ENCODE measurements around the gene PRSS3.
"Not testable (repeated sequence)": the region's sequence is repeated elsewhere in the genome, so short reads cannot be mapped to it uniquely, and the experiment has no call there.

The PRSS3 gene

DNA sequence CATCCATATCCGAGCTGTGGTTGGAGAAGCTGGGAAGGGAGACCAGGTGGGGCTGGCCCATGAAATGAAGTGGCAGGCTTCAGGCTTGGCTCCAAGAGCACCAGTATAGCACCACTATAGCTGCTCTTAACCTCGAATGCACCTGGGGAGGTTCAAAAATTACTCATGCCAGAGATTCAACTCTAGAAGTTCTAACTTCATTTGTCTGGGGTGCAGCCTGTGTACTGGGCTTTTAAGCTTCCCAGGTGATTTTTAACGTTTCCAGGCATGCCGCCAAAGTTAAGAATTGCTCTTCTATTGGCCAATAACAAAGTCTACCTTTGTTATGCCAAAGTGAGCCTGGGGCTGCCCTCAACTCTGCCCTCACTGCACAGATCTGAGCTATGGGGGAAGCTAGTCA lies 458 bp downstream of the PRSS3 start:
- peaks cover 11% of the 10 kb centered on the region for H3K4me1 Mint-ChIP-seq
- H3K27ac Mint-ChIP-seq, result no peak overlapping the region
- no peak overlapping the region for H3K4me3 Mint-ChIP-seq
- TF ChIP-seq, protein P1, sequence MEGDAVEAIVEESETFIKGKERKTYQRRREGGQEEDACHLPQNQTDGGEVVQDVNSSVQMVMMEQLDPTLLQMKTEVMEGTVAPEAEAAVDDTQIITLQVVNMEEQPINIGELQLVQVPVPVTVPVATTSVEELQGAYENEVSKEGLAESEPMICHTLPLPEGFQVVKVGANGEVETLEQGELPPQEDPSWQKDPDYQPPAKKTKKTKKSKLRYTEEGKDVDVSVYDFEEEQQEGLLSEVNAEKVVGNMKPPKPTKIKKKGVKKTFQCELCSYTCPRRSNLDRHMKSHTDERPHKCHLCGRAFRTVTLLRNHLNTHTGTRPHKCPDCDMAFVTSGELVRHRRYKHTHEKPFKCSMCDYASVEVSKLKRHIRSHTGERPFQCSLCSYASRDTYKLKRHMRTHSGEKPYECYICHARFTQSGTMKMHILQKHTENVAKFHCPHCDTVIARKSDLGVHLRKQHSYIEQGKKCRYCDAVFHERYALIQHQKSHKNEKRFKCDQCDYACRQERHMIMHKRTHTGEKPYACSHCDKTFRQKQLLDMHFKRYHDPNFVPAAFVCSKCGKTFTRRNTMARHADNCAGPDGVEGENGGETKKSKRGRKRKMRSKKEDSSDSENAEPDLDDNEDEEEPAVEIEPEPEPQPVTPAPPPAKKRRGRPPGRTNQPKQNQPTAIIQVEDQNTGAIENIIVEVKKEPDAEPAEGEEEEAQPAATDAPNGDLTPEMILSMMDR (IDR thresholded peaks at IDR 0.05), result no peak
- peaks cover 18% of the 10 kb centered on the region for H3K27me3 Mint-ChIP-seq (ENCODE audit: low read depth, poor library complexity)
- no peak for DNase-seq
- no peaks in the 10 kb centered on the region for H3K36me3 Mint-ChIP-seq (ENCODE audit: low read depth)
- H3K9me3 Mint-ChIP-seq, result peaks cover 17% of the 10 kb centered on the region

DNA sequence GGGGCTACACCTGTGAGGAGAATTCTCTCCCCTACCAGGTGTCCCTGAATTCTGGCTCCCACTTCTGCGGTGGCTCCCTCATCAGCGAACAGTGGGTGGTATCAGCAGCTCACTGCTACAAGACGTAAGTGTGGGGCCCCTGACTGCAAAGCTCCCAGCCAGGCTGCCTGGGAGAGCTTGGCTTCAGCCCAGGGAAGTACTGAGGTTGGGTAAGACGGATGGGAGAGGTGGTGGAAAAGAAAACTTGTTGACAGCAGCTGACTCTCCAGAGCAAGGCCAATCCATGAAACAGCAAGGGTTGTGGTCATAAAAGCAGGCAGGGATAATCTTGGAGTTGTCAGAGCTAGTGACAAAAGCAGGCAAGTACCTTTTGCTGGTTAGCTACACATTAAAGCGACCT lies 1.3 kb downstream of the PRSS3 start:
- not testable (repeated sequence) for H3K27ac Mint-ChIP-seq; H3K4me3 Mint-ChIP-seq; H3K36me3 Mint-ChIP-seq (ENCODE audit: low read depth); DNase-seq; H3K4me1 Mint-ChIP-seq
- H3K9me3 Mint-ChIP-seq, result peaks cover 17% of the 10 kb centered on the region
- H3K27me3 Mint-ChIP-seq (ENCODE audit: low read depth, poor library complexity), result peaks cover 18% of the 10 kb centered on the region

DNA sequence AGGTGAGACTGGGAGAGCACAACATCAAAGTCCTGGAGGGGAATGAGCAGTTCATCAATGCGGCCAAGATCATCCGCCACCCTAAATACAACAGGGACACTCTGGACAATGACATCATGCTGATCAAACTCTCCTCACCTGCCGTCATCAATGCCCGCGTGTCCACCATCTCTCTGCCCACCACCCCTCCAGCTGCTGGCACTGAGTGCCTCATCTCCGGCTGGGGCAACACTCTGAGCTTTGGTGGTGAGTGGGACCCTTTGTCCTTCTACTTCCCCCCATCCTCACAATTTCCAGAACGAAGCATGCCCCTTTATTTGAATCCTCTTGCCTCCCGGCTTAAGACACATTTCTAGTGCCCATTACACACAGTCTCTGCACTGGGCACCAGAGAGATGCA lies 2.5 kb downstream of the PRSS3 start:
- peaks cover 16% of the 10 kb centered on the region for H3K27me3 Mint-ChIP-seq (ENCODE audit: low read depth, poor library complexity)
- H3K4me1 Mint-ChIP-seq, result no peaks in the 10 kb centered on the region
- H3K36me3 Mint-ChIP-seq (ENCODE audit: low read depth), result no peaks in the 10 kb centered on the region
- no peak for DNase-seq
- peaks cover 17% of the 10 kb centered on the region for H3K9me3 Mint-ChIP-seq
- TF ChIP-seq, protein P1 (IDR thresholded peaks at IDR 0.05), result no peak
- no peak overlapping the region for H3K27ac Mint-ChIP-seq
- no peak overlapping the region for H3K4me3 Mint-ChIP-seq

DNA sequence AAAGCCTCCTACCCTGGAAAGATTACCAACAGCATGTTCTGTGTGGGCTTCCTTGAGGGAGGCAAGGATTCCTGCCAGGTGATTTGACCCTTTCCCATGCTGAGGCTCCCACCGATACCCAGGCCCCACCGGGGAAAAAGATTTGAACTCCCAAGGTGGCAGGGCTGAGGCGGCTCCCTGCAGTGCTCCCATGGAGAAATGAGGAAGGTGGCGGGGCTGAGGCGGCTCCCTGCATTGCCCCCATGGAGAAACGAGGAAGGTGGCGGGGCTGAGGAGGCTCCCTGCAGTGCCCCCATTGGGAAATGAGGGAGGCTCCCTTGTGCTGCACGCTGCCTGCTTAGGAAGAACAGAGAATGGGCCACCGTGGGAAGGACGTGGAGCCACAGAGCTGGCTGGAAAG lies 3.2 kb downstream of the PRSS3 start:
- Mint-ChIP-seq H3K9me3 (peaks cover 17% of the 10 kb centered on the region), H3K4me1 (no peaks in the 10 kb centered on the region), H3K4me3 (no peak overlapping the region), H3K36me3 (ENCODE audit: low read depth) (no peaks in the 10 kb centered on the region), H3K27me3 (ENCODE audit: low read depth, poor library complexity) (peaks cover 18% of the 10 kb centered on the region), H3K27ac (no peak overlapping the region)
- DNase-seq, result no peak
- TF ChIP-seq, protein P1 (IDR thresholded peaks at IDR 0.05), result no peak

DNA sequence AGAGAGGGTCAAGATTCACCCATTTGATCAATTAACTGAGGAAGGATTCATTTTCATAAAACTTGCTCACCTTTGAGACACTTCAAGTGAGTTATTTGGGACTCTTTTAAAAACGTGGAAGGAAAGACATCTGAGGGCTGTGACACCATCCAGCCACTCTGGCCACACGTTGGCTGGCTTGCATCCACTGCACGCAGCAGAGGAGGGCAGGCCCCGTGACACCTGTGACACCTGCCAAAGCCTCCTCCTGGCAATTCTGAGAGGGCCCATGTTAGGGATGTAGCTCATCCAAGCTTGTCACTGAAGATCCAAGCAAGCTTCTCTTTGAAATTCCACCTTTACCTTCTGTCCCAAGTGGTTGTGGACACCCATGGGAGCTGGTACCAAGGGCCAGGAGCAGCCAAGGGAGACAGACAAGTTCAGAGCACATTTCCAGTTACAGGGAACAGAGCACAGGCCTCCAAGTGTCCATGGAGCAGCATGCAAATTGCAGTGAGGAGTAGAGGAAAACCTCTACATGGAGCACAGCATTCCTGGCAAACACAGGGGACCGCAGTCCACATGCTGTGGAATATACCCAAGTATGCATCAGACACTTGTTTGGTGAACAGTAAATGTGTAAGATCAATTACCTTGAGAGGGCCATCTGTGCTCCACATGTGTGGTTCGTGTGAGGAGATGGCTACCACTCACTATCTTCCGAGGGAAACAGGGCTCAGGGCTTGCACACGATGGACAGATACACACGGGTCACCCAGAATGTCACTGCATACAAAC lies 4.8 kb downstream of the PRSS3 start:
- H3K27me3 Mint-ChIP-seq (ENCODE audit: low read depth, poor library complexity), result peaks cover 14% of the 10 kb centered on the region
- H3K4me3 Mint-ChIP-seq, result no peak overlapping the region
- H3K4me1 Mint-ChIP-seq, result peaks cover 10% of the 10 kb centered on the region
- no peak for DNase-seq
- peaks cover 17% of the 10 kb centered on the region for H3K9me3 Mint-ChIP-seq
- H3K27ac Mint-ChIP-seq, result peak overlapping the region; percentile 10
- H3K36me3 Mint-ChIP-seq (ENCODE audit: low read depth), result no peaks in the 10 kb centered on the region
- TF ChIP-seq, protein P1 (IDR thresholded peaks at IDR 0.05), result no peak

DNA sequence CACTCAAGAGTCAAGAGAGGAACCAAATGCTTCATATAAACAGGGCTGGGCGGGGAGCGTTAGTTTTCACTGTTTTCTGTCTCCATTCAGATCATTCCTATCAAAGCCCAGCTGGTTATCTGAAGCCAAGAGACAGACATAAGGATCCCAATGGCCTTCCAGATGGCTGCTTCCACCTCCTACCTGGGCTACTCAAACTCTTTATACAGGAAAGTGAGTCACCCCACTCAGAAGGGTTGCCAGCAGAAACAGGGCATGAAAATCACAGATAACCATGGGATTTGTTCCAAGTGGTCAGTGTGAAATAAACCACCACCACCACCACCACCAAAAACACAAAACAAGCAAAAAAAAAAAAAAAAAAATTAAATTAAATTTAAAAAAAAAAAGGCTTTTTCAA lies 5.5 kb downstream of the PRSS3 start:
- no peak for DNase-seq
- H3K9me3 Mint-ChIP-seq, result peaks cover 17% of the 10 kb centered on the region
- H3K36me3 Mint-ChIP-seq (ENCODE audit: low read depth), result no peaks in the 10 kb centered on the region
- H3K27me3 Mint-ChIP-seq (ENCODE audit: low read depth, poor library complexity), result peaks cover 14% of the 10 kb centered on the region
- H3K4me3 Mint-ChIP-seq, result no peak overlapping the region
- no peak overlapping the region for H3K27ac Mint-ChIP-seq
- TF ChIP-seq, protein P1 (IDR thresholded peaks at IDR 0.05), result no peak
- peaks cover 10% of the 10 kb centered on the region for H3K4me1 Mint-ChIP-seq

DNA sequence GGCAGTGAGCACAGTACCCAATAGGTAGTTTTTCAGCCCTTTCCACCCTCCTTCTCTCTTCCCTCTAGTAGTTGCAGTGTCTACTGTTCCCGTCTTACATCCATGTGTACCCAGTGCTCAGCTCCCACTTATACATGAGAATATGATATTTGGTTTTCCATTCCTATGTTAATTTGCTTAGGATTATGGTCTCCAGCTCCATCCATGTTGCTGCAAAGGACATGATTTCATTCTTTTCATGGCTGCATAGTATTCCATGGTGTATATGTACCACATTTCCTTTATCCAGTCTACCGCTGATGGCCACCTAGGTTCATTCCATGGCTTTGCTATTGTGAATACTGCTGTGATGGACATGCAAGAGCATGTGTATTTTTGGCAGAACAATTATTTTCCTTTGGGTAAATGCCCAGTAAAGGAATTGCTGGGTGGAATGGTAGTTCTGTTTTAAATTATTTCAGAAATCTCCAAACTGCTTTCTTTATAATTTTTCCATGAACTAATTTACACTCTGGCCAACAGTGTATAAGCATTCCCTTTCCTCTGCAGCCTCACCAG lies 6.7 kb downstream of the PRSS3 start:
- not testable (repeated sequence) for H3K36me3 Mint-ChIP-seq (ENCODE audit: low read depth); DNase-seq; H3K4me3 Mint-ChIP-seq; H3K27ac Mint-ChIP-seq; H3K4me1 Mint-ChIP-seq
- Mint-ChIP-seq H3K9me3 (peaks cover 17% of the 10 kb centered on the region), H3K27me3 (ENCODE audit: low read depth, poor library complexity) (peaks cover 14% of the 10 kb centered on the region)

DNA sequence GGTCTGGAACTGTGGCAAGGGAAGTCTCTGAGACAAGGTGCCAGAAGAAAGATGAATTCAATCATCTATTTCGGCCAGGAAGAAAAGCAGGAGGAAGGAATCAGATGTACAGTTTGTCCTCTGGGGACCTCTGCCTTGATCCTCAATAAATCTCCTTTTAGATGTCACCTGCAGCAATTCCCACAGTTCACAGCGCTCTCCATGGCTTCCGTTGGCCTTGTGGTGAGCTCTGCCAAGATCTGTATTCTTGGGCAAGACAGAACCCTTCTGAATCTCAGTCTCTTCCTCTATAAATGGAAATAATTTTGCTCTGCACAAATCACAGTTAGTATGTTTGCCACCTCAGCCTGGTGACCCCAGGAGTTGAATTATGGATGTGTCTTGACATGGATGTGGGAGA lies 8.8 kb downstream of the PRSS3 start:
- H3K27me3 Mint-ChIP-seq (ENCODE audit: low read depth, poor library complexity); H3K9me3 Mint-ChIP-seq; H3K36me3 Mint-ChIP-seq (ENCODE audit: low read depth); DNase-seq; H3K4me3 Mint-ChIP-seq: not testable (repeated sequence)
- peaks cover 13% of the 10 kb centered on the region for H3K4me1 Mint-ChIP-seq
- H3K27ac Mint-ChIP-seq, result peak overlapping the region; percentile 49

DNA sequence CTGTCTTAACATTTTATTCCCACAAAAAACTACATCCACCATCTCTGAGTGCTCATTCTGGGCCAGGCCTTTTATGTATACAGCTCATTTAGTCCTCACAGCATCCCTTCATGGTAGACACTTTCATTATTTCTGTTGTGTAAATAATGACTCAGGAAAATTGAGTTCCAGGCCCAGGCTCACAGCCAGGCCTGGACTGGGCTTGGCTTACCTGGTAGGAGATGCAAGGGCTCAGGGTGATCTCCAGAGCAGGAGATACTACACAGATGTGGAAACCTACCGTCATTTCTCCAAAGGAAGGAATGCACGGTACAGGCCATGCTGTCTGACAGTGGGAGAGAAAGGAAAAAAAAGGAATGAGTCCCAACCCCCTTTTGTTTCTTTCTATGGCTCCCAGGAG lies 11.8 kb downstream of the PRSS3 start:
- not testable (repeated sequence) for H3K36me3 Mint-ChIP-seq (ENCODE audit: low read depth); H3K4me3 Mint-ChIP-seq; DNase-seq; H3K9me3 Mint-ChIP-seq
- Mint-ChIP-seq H3K4me1 (peaks cover 17% of the 10 kb centered on the region), H3K27ac (peak overlapping the region; percentile 18), H3K27me3 (ENCODE audit: low read depth, poor library complexity) (peaks cover 12% of the 10 kb centered on the region)
